HG03558 (cell line): ENCODE results near the gene YEATS2.

ENCODE experiments used
- ATAC-seq: cut with Tn5 transposase; IDR thresholded peaks from one replicate; pipeline ENCODE4 v1.9.1; 2021; ENCODE audit warnings: moderate number of reproducible peaks; ENCODE audit not compliant: unreplicated experiment; ENCODE audit errors: extremely low read depth

YEATS2 gene

DNA sequence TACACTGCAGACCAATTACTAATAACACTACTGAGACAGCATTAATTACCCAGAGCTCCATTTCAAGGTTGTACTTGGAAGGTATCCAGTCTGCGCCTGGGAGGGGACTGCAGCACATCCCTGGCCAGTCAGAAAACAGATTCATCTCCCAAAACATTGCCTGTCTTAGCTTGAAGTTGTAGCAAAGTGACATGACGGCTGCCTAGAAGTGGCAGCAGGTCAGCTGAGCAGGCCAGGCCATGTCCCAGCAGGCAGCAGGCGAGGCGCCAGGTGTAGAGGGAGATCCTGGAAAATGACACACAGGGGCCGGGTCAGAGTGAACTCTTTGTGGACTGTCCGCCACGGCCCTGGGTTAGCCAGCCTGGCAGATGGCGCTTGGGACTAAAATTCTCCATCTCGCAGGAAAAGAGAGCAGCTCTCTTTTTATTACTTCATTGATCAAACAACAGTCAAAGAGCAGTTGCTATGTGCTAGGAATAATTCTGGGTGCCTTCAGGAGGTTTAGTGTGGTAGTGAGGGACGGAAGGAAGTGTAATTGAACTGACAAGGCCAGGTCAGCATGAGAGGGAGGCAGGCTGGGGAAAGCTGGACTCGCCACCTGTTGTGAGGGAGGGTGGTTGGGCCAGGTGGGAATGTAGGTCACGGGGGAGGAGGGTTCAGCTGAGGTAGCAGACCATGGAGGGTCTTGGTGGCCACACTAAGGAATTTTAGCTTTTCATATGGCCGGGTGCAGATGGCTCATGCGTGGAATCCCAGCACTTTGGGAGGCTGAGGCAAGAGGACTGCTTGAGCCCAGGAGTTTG is 129.1 kb downstream of the YEATS2 start:
- ATAC-seq, result no peak

DNA sequence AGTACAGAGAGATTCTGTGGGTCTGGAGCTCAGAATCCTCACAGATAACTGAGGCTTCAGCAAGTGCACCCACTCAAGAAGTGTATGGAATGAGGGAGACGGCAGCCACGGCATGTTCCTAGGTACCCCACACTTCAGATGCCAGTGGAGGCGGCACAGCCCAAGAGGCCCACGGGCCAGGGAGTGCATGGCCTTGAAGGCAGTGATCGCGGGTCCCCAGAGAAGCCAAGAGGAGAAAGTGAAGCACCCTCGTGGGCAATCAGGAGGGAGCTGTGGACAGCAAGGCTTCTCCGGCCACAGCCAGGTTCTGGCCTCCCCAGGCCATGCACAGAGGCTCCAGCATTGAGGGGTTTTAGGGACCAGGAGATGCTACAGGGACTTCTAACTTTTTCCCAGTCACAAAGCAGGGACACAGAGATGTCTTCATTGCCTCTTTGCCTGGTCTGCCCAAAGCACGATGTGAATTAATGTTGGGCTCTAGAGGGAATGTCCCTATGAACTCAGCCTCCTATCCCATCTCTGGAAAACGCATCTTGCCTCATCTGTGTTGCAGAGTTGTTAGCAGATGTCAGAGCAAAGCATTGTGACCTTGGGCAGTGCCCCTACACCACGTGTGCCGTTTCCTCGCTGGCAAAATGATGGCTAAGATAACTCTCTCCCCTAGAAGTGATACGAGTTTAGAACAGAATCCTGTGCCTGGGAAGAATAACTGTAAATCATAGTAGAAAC is 130.4 kb downstream of the YEATS2 start:
- ATAC-seq, result no peak

DNA sequence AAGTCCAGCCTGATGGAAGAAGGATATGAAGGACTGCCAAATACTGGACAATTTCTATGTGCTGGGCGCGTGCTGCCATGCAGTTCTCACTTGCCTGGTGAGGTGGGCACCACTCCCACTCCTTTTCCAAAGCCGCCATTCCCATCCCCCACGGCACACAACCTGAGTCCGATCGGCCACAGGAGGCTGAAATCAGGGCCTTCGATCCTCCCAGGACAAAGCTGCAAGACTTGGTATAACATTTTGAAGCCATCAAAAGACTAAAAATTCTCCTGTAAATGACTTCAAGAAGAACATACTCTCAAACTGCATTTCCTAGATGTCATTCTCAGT is 130.9 kb downstream of the YEATS2 start:
- no peak for ATAC-seq

DNA sequence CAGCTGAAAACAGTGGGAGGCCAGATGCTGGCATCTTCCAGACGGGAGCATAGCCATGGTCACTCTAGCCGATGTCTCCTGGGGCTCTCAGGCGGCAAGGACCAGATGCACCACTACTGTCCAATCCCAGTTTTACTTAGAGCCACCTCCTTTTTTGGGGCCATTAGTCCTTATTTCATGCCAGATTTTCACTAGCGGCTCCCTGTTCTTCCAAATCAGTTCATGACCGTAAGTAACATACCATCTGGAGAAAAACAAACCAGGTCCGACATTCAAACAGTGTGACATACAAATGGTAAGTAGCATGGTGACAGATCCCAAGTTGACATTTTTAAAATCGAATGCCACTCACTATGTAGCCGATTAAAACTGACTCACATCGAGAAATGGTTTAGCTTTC is 131.9 kb downstream of the YEATS2 start:
- ATAC-seq, result no peak

GRCh38 chr3:183830187-183830586 is 132.6 kb downstream of the YEATS2 start:
- no peak for ATAC-seq

DNA sequence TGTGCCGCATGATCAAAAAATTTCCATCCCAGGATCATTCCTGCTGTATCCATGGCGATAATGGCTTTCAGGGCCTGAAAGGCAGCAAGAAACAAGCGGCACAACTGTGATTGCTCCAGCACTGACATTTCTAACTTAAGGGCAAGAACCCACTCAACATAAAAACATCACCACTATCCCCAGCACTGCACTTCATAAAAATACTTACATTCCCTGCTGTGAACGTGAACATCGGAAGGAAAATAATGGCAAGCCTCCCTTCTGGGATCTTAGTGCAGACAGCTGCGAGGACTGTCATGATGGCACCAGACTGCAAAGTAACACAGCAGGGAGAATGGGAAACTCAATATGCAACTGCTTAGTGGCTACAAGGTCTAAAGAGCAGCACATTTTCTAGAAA is 135.9 kb downstream of the YEATS2 start:
- no peak for ATAC-seq

DNA sequence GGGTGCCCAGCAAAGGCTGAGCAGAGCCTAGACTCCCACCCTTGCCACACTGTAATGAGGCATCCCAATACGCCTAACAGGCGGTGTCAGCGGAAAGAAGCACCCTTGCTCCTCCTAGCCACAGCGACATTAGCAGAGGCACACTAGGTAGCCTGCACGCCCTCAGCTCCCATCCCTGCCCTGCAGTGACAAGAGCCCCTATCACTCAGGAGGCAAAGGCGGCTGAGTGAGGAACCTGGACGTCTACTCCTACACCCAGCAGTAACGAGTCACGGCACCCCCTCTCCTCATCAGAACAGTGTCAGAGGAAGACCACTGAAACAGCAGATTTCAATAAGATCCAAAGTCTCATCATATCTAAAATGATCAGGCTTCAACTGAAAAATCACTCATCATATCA is 139.8 kb downstream of the YEATS2 start:
- no peak for ATAC-seq

DNA sequence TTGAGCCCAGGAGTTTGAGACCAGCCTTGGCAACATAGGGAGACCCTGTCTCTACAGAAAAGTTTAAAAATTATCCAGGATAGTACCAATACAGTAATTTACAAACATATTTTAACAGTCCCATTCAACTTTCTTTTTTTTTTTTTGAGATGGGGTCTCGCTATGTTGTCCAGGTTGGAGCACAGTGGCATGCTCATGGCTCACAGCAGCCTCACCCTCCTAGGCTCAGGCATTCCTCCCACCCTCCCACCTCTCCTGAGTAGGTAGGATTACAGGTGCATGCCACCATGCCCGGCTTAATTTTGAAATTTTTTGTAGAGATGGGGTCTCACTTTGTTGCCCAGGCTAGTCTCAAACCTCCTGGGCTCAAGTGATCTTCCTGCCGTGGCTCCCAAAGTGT is 140.3 kb downstream of the YEATS2 start:
- no peak for ATAC-seq

- no peak for ATAC-seq
Observed at GRCh38 chr3:183839751-183840150, 142.2 kb downstream of the YEATS2 start.

DNA sequence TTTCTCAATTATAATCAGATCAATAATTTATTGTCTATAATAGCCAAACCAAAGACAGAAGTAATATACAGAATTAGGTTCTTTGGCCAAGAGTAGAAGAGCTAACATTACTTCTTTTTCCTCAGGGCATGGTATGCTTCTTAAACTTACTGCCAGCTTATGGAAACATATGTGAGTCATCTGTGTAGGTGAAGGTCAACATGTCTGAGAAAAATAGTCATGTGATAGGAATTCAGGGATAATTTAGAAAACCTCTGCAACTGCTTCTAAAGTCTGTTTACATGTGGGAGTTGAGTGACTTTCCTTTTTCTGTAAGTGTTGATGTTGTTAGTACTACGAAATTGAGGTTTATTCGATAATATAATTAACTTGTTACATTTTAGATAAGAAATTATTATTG is 147.0 kb downstream of the YEATS2 start:
- ATAC-seq, result no peak

DNA sequence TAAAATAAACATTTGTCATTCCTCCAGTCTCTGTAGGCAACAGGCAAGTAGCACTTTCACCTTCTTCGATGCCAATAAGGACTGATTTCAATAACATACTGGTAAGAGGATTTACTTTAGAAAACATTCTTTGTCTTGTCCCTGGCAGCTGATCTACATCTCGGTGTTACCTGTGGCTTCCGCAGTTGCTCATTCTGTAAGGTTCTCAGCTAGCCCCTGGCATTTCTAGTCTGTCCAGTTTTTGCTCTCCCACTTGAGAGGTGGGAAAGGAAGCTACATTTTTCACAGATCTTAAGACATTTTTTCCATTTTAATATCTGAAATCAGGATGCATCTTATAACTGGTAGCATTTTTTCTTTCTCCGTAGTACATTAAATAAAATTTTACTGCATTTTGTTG is 147.5 kb downstream of the YEATS2 start:
- no peak for ATAC-seq

GRCh38 chr3:183845608-183846288 is 148.2 kb downstream of the YEATS2 start:
- ATAC-seq, result no peak

DNA sequence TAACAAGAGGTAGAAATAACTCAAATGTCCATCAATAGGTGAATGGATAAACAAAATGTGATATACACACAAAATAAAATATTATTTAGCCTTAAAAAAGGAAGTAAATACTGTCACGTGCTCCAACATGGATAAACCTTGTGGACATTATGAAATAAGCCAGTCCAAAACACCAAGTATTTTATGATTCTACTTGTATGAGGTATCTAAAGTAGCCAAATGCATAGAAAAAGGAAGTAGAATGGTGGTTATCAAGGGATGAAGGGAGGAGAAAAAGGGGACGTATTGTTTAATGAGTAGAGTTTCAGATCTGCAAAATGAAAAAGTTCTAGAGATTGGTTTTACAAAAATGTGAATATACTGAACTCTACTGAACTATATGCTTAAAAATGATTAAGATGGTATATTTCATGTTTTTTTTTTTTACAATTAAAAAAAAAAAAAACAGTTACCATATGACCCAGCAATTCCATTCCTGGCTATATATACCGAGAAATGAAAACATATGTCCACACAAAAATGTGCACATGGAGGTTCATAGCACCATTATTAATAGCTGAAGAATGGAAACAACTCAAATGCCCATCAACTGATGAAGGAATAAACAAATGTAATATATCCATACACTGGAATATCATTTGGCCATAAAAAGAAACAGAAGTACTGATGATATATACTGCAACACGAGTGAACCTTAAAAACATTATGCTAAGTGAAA is 156.9 kb downstream of the YEATS2 start:
- no peak for ATAC-seq

DNA sequence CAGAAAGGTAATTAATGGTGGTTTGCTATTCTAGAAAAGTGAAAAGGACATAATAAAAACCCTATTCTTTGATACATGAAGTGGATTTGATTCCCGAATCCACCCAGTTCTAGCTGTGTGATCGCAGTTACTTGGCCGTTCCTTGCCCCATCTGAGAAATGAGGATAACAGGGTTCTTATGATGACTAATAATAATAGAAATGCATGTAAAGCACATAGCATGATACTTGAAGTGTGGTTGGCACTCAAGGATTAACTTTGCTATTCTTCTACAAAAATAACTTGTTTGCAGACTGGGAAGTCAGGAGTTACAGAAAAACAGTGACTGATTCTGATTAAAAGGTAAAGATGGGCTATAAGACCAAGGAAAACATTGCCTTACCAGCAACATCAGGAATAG is 160.3 kb downstream of the YEATS2 start:
- ATAC-seq, result no peak
